KMS-11 (cell line): ENCODE results near the gene CKB.
A peak's percentile ranks its signal among the peaks of the same experiment; 100 is the strongest.

Source experiments
- H2AFZ ChIP-seq: fragments of 200-600 bp; sonication (generic); 2 replicates; pipeline ENCODE4 v1.6.1; 2016; ENCODE audit warnings: antibody characterized with exemption, mixed run types, low read depth
- H3K27ac ChIP-seq: fragments of 200-600 bp; sonication (generic); 2 replicates; pipeline ENCODE4 v1.6.1; 2016; ENCODE audit warnings: mild to moderate bottlenecking, mixed run types
- H3K27me3 ChIP-seq: fragments of 200-600 bp; sonication (generic); 2 replicates; pipeline ENCODE4 v1.6.1; 2017; ENCODE audit warnings: mild to moderate bottlenecking, low read depth, mixed run types, moderate library complexity; ENCODE audit not compliant: insufficient read depth
- H3K36me3 ChIP-seq: fragments of 200-600 bp; sonication (generic); 2 replicates; pipeline ENCODE4 v1.6.1; 2017; ENCODE audit warnings: mild to moderate bottlenecking, mixed run types; ENCODE audit not compliant: insufficient read depth
- H3K4me1 ChIP-seq: fragments of 200-600 bp; sonication (generic); 2 replicates; pipeline ENCODE4 v1.6.1; 2016; ENCODE audit warnings: mild to moderate bottlenecking, low read depth, mixed run types; ENCODE audit not compliant: poor library complexity, severe bottlenecking
- H3K4me2 ChIP-seq: fragments of 200-600 bp; sonication (generic); 2 replicates; pipeline ENCODE4 v1.7.0; 2016; ENCODE audit warnings: mild to moderate bottlenecking, mixed run types
- H3K4me3 ChIP-seq: fragments of 200-600 bp; sonication (generic); IDR thresholded peaks from 2 replicates; pipeline ENCODE4 v1.6.1; 2017; ENCODE audit warnings: low read depth, low read length, mixed read lengths; ENCODE audit not compliant: insufficient read depth
- H3K79me2 ChIP-seq: fragments of 200-600 bp; sonication (generic); 2 replicates; pipeline ENCODE4 v1.6.1; 2016; ENCODE audit warnings: low read depth, mixed run types; ENCODE audit not compliant: insufficient read depth
- H3K9ac ChIP-seq: fragments of 200-600 bp; sonication (generic); 2 replicates; pipeline ENCODE4 v1.6.1; 2016; ENCODE audit warnings: mild to moderate bottlenecking, mixed run types
- H4K20me1 ChIP-seq: fragments of 200-600 bp; sonication (generic); 2 replicates; pipeline ENCODE4 v1.6.1; 2016; ENCODE audit warnings: mild to moderate bottlenecking, mixed run types; ENCODE audit not compliant: insufficient read depth
- CTCF ChIP-seq: fragments of 200-600 bp; sonication (generic); conservative IDR thresholded peaks from 2 replicates; pipeline ENCODE4 v1.6.1; 2017; ENCODE audit warnings: low read depth, mild to moderate bottlenecking, antibody characterized with exemption, low read length, moderate library complexity, mixed read lengths

CKB gene

GRCh38 chr14:103501041-103501870 lies 21.4 kb downstream of the CKB start:
- Histone ChIP-seq H3K4me1 (no peaks in the 10 kb centered on the region), H3K4me3 (no peak overlapping the region), H3K9ac (no peak overlapping the region), H4K20me1 (no peaks in the 10 kb centered on the region), H3K79me2 (no peaks in the 10 kb centered on the region), H3K36me3 (no peaks in the 10 kb centered on the region), H3K27ac (no peak overlapping the region), H3K27me3 (no peaks in the 10 kb centered on the region), H3K4me2 (no peak overlapping the region), H2AFZ (no peak overlapping the region)
- TF ChIP-seq CTCF: no peak

DNA sequence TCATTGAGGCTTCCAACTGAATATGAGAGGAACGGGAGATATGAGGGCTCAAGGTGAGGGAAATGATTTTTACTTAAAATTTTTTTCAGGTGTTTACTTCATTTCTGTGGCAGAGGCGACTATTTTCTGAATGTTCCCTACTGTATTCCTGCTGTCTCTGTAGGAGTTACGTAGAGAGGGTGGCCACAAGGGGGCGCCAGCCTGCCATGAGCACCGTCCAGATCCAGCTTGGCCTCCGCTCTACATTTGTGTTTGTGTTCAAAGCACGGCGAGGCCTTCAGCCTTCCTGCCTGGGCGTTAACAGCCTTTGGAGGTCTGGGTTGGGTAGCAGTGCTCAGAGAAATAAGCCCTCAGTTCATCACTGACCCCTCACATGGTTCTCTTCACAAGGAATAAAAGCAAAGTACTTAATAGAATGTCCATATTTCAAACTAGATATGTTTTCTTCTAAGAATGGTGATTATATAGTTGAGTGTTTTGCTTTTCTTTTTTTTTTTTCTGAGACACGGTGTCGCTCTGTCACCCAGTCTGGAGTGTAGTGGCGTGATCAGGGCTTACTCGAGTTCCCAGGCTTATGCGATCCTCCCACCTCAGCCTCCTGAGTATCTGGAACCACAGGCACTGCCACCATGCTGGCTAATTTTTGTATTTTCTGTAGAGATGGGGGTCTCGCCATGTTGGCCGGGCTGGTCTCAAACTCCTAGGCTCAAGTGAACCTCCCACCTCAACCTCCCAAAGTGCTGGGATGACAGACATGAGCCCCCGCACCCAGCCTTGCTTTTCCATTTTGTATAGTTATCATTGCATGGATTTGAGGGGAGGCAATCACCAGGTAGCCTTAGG lies 22.3 kb downstream of the CKB start:
- Histone ChIP-seq H3K27me3 (no peaks in the 10 kb centered on the region), H3K4me1 (no peaks in the 10 kb centered on the region), H4K20me1 (no peaks in the 10 kb centered on the region), H3K36me3 (no peaks in the 10 kb centered on the region), H3K4me2 (no peak overlapping the region), H3K27ac (no peak overlapping the region), H2AFZ (no peak overlapping the region), H3K4me3 (no peak overlapping the region), H3K9ac (no peak overlapping the region), H3K79me2 (no peaks in the 10 kb centered on the region)
- TF ChIP-seq CTCF: peak; percentile 80

DNA sequence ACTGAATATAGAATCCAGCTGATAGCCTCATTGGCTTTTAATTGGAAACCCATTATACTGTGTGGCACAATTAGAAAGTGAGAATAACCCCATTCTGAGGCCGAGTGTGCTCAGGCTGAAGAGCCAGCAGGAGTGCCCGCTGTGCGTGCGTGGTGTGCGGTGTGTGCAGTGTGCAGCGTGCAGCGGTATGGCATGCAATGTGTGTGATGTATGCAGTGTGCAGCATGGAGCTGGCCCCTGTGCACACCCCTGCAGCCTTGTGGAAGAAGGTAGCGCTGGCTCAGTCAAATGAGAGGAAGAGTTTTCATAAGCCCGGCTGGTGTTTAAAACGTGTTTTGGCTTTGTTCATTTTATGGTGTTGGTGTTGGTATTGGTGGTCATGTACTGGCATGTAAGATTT lies 22.9 kb downstream of the CKB start:
- Histone ChIP-seq H2AFZ (no peak overlapping the region), H3K27ac (no peak overlapping the region), H4K20me1 (no peaks in the 10 kb centered on the region), H3K9ac (no peak overlapping the region), H3K79me2 (no peaks in the 10 kb centered on the region), H3K4me3 (no peak overlapping the region), H3K4me2 (no peak overlapping the region), H3K4me1 (no peaks in the 10 kb centered on the region), H3K27me3 (no peaks in the 10 kb centered on the region), H3K36me3 (no peaks in the 10 kb centered on the region)
- TF ChIP-seq CTCF: no peak

DNA sequence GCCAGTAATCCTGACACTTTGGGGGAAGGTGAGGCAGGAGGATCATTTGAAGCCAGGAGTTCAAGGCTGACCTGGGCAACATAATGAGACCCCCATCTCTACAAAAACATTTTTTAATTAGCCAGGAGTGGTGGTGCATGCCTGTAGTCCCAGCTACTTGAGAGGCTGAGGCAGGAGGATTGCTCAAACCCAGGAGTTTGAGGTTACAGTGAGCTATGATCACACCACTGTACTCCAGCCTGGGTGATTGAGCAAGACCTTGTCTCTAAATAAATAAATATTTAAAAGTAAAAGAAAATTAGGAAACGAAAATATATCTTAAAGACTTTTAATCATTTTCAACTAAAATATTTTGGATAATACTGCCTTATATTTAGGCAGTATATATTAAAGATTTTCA lies 25.9 kb downstream of the CKB start:
- no peak for TF ChIP-seq CTCF
- H3K79me2 ChIP-seq: no peaks in the 10 kb centered on the region
- H3K27ac ChIP-seq: no peak overlapping the region
- H4K20me1 ChIP-seq: no peaks in the 10 kb centered on the region
- H2AFZ ChIP-seq: no peak overlapping the region
- no peak overlapping the region for H3K4me3 ChIP-seq
- H3K27me3 ChIP-seq: no peaks in the 10 kb centered on the region
- no peaks in the 10 kb centered on the region for H3K4me1 ChIP-seq
- no peaks in the 10 kb centered on the region for H3K36me3 ChIP-seq
- no peak overlapping the region for H3K9ac ChIP-seq
- H3K4me2 ChIP-seq: no peak overlapping the region
